ENCODE measurements around the gene CHRM1.

DNA sequence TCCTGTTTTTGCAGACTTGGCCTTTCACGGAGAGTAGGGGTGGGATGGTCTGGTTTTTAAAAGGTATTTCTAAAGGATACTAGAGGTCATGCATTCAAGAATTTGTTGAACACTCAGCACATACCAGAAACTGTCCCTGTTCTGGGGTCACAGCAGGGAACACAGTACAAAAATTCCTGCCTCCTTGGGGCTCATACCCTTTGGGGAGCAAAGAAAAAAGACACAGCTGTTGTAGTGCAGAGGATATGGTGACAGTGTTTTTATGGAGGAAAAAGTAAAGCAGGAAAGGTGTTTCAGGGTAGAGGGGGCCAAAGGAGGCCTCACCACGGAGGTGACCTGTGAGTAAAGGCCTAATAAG is 32.1 kb downstream of the CHRM1 start:
- TF ChIP-seq, protein P1, sequence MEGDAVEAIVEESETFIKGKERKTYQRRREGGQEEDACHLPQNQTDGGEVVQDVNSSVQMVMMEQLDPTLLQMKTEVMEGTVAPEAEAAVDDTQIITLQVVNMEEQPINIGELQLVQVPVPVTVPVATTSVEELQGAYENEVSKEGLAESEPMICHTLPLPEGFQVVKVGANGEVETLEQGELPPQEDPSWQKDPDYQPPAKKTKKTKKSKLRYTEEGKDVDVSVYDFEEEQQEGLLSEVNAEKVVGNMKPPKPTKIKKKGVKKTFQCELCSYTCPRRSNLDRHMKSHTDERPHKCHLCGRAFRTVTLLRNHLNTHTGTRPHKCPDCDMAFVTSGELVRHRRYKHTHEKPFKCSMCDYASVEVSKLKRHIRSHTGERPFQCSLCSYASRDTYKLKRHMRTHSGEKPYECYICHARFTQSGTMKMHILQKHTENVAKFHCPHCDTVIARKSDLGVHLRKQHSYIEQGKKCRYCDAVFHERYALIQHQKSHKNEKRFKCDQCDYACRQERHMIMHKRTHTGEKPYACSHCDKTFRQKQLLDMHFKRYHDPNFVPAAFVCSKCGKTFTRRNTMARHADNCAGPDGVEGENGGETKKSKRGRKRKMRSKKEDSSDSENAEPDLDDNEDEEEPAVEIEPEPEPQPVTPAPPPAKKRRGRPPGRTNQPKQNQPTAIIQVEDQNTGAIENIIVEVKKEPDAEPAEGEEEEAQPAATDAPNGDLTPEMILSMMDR (IDR thresholded peaks at IDR 0.05): no peak
- no peak for TF ChIP-seq EZH2 (IDR thresholded peaks at IDR 0.05)

Data from neural progenitor cell (in vitro differentiated cells).